GM18873 (cell line): ENCODE data around the gene CERS2.

Experiments used
- ATAC-seq: cut with Tn5 transposase; IDR thresholded peaks from one replicate; pipeline ENCODE4 v1.9.1; 2021; ENCODE audit warnings: mild to moderate bottlenecking, moderate library complexity, moderate number of reproducible peaks; ENCODE audit not compliant: unreplicated experiment, low FRiP score

Gene CERS2, protein sequence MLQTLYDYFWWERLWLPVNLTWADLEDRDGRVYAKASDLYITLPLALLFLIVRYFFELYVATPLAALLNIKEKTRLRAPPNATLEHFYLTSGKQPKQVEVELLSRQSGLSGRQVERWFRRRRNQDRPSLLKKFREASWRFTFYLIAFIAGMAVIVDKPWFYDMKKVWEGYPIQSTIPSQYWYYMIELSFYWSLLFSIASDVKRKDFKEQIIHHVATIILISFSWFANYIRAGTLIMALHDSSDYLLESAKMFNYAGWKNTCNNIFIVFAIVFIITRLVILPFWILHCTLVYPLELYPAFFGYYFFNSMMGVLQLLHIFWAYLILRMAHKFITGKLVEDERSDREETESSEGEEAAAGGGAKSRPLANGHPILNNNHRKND

DNA sequence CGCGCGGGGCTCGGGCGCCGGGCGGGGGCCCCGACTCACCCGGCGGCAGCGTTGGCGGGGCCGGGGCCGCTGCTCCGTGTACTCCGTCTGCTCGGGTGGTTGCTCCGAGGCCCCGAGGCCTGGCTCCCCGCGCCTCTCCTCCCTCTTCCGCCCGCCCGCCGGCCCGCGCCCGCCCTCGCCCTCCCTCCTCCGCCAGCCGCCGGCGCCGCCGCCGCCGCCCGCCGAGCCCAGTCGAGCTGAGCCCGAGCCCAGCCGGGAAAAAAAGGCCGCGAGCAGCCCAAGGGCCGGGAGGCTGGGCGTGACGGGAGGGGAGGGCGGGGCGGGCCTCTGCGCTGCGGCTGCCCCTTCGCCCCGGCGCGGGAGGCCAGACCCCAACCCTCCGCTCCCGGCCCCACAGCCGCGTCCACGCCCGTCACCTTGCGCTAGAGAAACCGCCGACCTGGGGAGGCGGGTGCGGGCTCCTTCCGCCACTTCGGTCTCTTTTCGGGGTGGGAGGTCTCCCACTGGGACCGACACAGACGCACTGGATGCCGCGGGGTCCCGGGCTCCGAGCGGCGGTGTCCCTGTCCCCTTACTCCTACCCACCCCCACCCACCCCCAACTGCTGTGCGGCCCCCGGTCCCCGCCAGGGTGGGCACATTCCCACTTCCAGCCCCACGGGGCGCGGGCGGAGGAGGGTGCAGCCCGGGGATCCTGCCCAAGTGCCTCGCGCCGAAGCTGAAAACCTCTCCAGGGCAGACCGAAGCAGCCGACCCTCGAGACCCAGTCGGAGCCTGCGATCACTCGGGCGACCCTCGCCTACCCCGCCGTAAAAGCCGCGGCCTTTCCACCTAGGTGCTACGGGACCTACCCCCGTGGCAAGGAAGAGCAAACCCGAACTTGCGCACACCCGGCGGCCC lies at the start of gene CERS2:
CERS2 (minus strand) TSS at position 256 of the 899 bp plus-strand sequence. CDS start 5,745 bp downstream, outside the sequence.
- no peak for ATAC-seq

DNA sequence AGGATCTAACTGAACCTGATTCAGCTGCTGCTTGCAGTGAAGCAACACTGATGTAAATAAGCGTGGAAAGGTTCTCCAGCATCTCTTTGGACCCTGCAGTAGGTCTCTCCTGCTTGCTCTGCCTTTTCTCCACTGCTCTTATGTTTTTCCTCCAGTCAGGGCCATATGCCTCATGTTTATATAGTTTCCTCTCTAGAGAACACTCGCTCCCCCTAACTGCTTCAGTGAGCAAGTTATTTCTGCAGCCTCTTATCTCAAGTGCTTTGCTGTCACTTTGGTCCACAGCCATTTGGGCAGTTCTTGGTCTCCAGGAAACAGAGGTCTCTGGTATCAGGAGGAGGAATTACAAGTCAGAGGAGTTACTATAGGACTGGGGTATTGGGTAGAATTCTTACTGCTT lies 38.9 kb upstream of the CERS2 start:
- no peak for ATAC-seq

DNA sequence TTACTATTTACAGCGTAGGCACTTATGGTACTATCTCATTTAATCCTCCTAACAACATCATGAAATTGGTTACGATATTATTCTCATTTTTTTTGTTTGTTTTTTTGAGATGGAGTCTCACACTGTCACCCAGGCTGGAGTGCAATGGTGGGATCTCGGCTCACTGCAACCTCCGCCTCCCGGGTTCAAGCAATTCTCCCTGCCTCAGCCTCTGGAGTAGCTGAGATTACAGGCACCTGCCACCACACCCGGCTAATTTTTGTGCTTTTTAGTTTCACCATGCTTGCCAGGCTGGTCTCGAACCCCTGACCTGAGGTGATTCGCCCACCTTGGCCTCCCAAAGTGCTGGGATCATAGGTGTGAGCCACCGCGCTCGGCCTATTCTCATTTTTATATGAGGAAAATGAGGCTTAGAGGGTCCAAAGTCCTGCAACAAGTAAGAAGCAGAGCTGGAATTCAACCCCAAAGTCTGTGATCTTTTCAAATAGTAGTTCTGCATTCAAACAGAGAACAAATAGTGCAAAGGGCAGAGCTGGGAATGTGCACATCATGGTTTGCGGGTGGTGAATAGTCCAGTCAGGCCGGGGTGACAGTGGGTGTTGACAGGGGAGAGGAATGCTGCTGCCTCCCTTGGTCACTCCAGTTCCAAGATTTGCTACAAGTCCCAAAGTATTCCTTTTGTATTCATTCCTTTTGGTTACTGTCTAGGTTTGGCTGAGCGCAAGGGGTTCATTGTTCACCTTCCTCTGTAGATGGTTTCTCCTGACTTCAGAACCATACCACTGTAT lies 38.2 kb upstream of the CERS2 start:
- ATAC-seq: no peak

DNA sequence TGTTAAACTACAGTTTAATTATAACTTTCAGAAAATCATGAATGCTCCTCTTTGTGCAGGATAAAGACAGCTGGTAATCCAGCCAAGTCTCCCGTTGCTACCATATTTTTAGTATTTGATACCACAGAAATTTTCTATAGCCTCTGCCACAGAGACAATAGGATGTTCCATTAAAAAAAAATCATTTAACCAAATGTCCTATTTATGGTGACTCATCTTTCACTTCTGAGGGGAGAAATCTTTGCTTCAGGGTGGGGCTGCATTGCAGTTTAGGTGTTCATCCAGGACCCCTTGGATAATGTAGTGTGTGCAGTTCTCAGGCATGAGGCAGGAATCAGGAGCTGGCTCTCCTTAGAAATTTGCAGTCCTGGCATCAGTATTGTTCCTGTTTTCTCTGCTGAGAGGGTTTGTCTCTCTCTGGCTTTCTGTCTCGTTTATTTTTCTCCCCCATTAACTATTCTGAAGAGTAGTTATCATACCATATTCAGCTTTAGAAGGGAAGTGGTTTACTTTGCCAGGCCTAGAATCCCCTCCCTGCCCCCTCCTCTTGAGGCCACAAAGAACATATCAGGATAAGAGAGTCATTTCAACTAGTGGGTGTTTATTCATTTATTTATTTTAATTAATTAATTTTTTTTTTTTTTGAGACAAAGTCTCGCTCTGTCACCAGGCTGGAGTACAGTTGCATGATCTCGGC lies 36.7 kb upstream of the CERS2 start:
- ATAC-seq: no peak

DNA sequence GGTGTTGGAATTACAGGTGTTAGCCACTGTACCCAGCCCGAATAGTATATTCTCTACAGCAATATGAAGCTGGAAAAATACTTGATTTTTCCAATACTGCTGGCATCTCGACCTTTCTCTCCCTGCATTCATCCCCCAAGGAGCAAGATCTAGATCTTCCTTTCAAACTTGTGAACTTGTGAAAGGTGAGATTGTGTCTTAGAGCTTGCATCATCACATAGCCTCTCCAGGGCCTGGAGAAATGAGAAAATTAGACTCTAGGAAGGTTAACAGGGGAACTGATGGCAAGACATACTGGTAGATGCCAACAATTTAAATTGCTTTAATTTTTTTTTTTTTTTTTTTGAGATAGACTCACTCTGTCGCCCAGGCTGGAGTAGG lies 35.7 kb upstream of the CERS2 start:
- ATAC-seq: no peak

DNA sequence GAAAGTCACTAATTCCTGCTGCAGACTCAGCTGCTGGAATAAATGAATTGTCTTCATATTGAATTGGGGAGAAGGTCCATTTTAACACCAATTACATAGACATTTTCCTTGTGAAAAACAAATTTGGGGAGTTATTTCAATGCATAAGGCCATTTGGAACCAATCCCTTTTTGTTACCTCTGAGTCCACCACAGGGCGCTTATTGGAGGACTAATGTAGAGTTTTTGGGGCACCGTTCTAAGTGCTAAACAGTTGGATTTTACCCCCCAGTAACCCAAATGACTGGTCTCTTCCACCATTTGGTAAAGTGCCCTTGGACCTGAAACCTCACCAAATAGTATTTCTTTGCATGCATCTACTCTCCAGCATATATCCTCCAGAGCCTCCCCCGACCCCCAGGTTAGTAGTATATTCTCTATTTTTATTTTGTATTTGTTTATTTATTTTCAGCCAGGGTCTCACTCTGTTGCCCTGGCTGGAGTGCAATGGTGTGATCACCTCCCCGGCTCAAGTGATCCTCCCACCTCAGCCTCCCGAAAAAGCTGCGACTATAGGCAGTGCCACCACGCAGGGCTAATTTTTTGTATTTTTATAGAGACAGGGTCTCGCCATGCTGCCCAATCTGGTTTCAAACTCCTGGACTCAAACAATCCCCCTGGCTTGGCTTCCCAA lies 35.2 kb upstream of the CERS2 start:
- ATAC-seq: no peak

DNA sequence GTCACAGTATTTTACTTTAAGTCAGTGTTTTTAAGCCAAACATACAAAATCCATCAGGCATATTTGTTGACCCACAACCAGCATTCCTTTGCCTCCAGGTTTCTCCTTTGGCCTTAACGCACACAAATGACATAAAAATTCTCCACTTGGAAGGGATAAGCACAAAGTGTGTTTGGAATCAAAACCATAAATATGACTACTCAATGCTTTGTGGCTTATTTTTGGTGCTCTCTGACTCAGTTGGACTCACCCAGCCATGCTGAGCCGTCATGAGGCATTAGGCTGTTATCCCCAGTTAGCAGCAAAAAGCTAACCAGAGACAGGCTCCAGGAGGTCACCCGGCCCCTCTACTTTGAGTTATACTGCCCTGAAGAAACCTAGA lies 34.6 kb upstream of the CERS2 start:
- ATAC-seq: no peak

DNA sequence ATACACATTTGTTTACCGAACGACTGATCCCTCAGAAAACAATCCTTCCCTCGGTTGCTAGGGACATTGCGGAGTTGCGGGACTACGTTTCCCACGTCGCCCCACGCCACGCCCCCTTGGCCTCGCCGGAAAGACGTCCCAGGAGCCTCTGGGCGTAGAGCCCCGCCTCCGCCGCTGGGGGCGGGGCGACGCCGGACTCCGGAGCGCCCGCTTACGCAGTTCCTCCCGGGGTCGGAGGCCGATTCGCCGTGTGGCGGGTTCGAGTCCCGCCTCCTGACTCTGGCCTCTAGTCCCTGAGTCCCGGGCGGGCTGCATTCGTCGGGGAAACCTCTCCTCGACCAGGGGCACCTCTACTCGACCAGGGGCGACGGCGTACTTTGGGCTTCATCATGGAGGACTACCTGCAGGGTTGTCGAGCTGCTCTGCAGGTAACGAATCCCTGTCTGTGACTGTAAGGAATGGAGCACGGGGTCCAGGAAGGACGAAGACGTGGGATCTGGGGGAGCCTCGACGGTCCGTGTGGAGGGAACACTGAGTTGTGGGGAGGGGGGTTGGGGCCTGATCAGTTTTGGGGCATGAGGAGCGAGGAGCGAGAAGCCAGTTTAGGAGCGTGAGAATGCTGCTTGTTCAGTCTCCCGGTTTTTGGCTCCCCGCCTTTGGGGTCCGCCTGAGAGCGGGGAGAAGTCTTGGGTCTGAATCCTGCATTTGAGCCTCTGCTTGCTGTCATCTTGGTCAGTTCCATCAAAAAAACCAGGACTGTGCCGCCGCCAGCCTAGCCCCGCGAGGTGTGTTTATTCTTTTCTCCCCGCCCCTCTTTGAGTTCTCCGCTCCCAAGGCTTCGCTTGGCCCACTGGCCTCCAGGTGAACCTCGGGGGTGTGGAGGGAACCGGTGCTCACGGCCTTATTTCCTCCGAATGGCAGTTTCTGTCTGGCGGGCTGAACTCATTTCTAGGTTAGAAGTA lies 33.9 kb upstream of the CERS2 start, which contains the start of gene PRUNE1:
PRUNE1 (plus strand) TSS at position 206 of the 962 bp plus-strand sequence; CDS start at position 390, 184 bp downstream.
- no peak for ATAC-seq

DNA sequence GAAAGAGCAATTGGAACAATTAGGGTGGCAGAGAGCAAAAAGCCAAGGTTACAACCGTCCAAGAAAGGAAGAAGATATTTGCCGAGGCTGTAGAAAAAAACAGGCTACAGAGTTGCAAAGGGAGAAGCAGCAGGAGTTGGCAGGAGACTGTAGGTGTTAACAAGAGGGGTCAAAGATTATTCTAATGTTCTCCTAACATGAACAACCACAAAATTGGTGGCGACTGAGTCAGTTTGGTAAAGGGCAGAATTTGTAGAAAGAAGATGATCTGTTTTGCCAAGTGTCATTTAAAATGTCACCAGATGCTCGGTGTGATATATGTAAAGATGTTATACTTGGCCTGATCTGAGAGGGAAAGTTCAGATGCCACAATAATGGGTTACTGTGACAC lies 33.2 kb upstream of the CERS2 start:
- no peak for ATAC-seq

DNA sequence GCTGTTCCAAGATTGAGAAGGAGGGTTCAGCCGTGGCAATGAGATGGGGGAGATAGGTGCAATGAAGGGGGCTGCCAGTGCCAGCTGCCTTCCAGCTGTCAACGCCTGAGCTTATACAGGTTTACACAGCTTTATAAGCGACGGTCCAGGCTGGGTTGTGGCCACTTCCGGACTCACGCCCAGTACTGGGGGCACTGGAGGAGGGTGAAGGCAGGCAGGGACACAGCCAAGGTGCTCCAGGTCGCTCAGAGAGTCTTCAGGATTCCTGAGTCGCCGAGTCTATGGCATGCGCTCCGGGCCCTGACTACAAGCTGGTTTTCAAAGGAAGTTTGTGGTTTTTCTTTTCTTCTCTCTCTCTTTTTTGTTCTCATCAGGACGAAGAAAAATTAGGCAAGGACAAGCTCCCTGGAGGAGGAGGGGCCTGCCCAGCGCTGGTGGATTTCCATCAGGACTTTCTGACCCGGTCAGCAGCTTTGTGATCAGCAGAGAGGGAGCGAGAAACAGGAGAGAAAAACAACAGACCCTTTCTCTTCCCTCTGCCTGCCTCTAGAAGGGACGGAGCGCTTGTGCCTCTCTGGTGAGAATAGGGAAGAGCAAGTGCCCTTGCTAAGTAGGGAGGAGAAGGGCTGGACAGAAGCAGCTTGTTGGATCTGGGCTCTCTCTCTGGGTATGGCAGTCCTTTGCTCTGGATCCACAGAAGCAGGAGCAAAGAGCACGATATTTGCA lies 31.9 kb upstream of the CERS2 start, which contains the start of gene MINDY1:
MINDY1 (minus strand) TSS at position 576 of the 726 bp plus-strand sequence. CDS start 4,285 bp downstream, outside the sequence.
- no peak for ATAC-seq

DNA sequence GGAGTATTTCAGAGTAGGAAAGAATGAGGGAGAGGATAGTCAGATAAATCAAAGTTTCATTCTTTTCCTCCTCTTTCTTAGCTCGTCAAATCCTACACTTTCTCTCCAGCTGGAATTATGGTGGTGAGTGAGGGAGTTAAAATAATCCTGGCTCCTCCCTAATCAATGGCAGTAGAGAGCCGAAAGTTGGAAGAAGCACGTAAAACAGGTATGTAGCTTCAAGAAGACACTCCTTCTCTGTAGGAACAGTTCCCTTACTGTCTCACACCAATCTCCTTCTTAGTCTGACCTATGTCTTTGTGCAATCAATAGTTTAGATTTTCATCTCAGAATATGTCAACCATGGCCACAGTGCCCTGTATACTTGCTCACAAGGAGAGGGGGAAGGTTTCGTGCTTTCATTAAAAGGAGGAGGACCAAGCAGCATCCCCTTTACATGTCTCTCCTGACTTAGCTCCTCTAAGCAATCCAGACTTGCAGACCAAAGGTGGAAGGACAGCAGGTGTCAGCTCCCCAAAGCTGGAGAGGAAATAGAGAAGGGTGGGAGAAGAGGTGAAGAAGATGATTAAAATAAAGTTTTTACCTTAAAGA lies 31.2 kb upstream of the CERS2 start:
- ATAC-seq: no peak

DNA sequence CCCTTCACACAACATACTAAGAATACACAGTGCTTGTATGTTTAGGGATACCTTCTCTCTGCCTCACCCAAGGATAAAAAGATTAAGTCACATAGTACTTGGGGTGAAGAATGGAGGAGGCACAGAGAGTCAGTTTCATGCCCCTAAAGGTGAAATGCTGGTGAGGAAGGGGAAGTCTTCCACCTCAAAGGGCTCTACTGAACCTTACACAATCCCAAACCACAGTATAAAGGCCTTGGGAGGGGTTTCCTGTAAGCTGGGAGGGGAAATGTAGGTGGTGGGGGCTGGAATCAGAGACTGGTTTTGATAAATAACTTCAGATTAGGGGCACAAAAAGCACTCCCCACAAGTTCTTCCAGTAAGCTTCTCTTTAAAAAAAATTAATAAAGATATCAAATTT lies 28.5 kb upstream of the CERS2 start:
- no peak for ATAC-seq

DNA sequence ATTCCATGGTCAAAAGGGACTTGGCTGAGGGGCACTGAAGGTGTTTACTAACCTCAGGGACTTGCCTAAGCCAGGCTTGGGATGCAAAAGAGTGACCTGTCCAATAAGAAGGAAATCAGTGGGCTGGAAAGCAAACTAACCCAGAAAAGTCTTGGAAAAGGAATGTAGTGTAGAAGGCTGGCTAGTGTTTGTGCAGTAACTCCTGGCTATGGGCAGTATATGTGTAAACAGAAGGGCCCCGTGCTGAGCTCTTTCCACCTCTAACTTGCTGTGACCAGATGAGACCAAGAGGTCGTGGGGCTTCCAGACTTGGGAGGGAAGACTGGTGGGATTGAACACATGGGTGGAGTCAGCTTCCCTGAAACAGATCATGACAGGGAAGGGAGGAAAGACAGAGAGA lies 28.0 kb upstream of the CERS2 start:
- no peak for ATAC-seq

DNA sequence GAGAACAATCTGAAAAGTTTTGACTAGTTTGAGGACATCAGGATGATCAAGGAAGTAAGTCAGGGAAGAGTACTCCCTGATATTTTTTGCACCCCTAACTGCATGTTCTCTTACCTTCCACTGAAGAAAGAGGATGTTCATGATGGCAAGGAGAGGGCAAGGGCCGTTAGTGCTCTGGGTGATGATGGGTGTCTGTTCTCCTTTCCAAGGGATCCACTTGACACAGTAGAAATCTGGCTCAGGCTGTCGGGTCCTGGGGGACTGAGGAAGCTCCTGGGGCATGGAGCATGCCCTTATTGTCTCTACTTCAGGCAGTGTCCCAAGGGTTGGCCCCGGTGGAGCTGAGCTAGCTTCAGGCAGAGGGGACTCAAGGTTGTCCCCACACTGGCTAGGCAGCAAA lies 27.4 kb upstream of the CERS2 start:
- no peak for ATAC-seq

DNA sequence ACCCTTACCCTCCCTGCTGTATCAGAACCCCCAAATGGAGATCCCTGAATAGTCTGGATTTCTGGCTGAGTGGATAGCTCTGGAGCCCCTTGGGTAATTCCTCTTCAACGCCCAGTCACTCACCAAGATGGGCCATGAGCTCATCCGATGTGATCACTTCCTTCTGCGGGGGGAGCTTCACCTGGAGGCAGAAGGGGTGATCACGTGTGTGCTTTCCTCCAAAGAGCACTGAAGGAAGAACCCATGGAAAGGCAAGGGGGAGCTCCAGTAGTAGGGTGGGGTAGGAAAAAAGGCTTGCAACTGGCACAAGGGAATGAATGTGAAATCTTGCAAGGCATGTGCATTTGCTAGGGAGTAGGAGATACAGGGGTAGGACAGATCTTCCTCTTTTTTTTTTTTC lies 27.0 kb upstream of the CERS2 start:
- no peak for ATAC-seq

DNA sequence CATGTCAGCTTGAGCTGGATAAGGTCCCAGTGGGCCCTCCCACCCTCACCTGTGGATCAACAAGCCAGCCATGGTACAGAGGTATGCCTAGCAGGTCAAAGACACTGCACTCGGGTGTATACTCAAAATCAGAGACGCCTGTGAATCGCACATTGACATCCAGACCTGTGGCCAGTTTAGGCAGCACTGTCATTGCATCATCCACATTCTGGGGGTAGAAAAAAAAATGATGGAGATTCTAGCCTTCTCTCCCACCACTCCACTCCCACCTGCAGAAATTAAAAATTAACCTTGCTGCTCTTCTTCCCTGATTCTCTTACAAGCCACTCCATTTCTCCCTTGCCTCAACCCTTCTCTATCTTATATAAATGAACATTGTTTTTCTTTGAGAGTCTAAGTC lies 25.8 kb upstream of the CERS2 start:
- ATAC-seq: no peak

DNA sequence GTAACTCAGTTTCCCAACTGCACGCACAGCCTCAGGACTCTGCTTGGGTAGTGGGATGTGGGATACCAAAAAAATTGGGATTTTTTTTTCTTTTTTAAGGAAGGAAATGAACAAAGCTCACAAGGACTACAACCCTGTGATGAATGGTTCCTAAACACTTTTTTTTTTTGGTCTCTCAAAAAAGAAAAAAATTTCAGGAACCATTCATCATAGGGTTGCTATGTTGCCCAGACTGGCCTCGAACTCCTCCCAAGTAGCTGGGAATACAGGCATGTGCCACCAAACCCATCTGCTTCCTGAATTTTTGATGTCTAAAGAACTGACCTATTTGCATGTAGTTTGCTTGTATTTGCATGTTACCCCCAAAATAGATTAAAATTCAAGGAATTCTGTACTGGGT lies 25.3 kb upstream of the CERS2 start:
- no peak for ATAC-seq
